IMR-90 (cell line): ENCODE results near the gene CYB5A.

Experiments used
- BHLHE40 ChIP-seq: fragments of 150-350 bp; IDR thresholded peaks from 2 replicates; pipeline ENCODE4 v1.6.1; 2016; ENCODE audit warnings: mild to moderate bottlenecking, low read depth, low read length
- CHD1 ChIP-seq: IDR thresholded peaks from 2 replicates; pipeline ENCODE4 v1.6.1; 2012; ENCODE audit warnings: low read depth, low read length, improper control_type of control experiment
- FOS ChIP-seq: fragments of 150-350 bp; IDR thresholded peaks from 2 replicates; pipeline ENCODE4 v1.6.1; 2016; ENCODE audit warnings: low read depth, low read length
- MAFK ChIP-seq: IDR thresholded peaks from 2 replicates; pipeline ENCODE4 v1.6.1; 2012; ENCODE audit warnings: low read depth, low read length, improper control_type of control experiment
- MAZ ChIP-seq: IDR thresholded peaks from 2 replicates; pipeline ENCODE4 v1.6.1; 2012; ENCODE audit warnings: low read depth, mild to moderate bottlenecking, low read length, improper control_type of control experiment, moderate library complexity, borderline replicate concordance
- MXI1 ChIP-seq: IDR thresholded peaks from 2 replicates; pipeline ENCODE4 v1.6.1; 2012; ENCODE audit warnings: low read depth, mild to moderate bottlenecking, low read length, moderate library complexity, borderline replicate concordance
- NFE2L2 ChIP-seq: fragments of 150-350 bp; IDR thresholded peaks from 2 replicates; pipeline ENCODE4 v1.6.1; 2016; ENCODE audit warnings: low read depth, mild to moderate bottlenecking, low read length
- POLR2A ChIP-seq: IDR thresholded peaks from 2 replicates; pipeline ENCODE4 v1.6.1; 2012; ENCODE audit warnings: mild to moderate bottlenecking, low read depth, low read length
- RAD21 ChIP-seq: IDR thresholded peaks from 2 replicates; pipeline ENCODE4 v1.6.1; 2012; ENCODE audit warnings: low read length, improper control_type of control experiment
- RCOR1 ChIP-seq: IDR thresholded peaks from 2 replicates; pipeline ENCODE4 v1.6.1; 2012; ENCODE audit warnings: mild to moderate bottlenecking, low read length, improper control_type of control experiment; ENCODE audit not compliant: insufficient replicate concordance
- RFX5 ChIP-seq: IDR thresholded peaks from 2 replicates; pipeline ENCODE4 v1.8.0; 2012; ENCODE audit warnings: low read depth, mild to moderate bottlenecking, low read length, moderate library complexity
- SMC3 ChIP-seq: fragments of 150-350 bp; IDR thresholded peaks from 2 replicates; pipeline ENCODE4 v1.6.1; 2016; ENCODE audit warnings: low read depth, mild to moderate bottlenecking, antibody characterized with exemption, low read length, moderate library complexity
- TF ChIP-seq, protein P1 (sequence below): conservative IDR thresholded peaks from 2 replicates; pipeline ENCODE4 v1.5.1; 2012; ENCODE audit warnings: mild to moderate bottlenecking, low read depth, low read length, improper control_type of control experiment
- TF ChIP-seq, protein P2 (sequence below): fragments of 150-350 bp; IDR thresholded peaks from 2 replicates; pipeline ENCODE4 v1.6.1; 2017; ENCODE audit warnings: mild to moderate bottlenecking, antibody characterized with exemption, low read length, low read depth

DNA sequence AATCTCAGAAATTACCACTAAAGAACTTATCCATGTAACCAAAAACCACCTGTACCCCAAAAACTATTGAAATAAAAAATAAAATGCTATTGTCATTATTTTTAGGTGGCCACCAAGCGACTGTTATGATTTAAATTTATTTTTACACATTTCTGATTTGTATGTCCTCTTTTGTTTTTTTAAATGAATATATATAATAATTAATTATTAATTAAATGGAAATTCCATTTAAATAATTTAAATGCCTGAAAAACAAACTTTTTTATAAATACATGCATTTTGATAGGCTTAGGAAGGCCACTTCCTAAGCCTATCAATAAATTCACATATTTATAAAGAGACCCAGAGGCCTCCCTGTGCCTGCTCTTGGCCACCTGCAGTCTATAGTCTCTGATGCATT is 52.2 kb downstream of the CYB5A start:
- TF ChIP-seq MXI1, result no peak
- TF ChIP-seq, protein P1, sequence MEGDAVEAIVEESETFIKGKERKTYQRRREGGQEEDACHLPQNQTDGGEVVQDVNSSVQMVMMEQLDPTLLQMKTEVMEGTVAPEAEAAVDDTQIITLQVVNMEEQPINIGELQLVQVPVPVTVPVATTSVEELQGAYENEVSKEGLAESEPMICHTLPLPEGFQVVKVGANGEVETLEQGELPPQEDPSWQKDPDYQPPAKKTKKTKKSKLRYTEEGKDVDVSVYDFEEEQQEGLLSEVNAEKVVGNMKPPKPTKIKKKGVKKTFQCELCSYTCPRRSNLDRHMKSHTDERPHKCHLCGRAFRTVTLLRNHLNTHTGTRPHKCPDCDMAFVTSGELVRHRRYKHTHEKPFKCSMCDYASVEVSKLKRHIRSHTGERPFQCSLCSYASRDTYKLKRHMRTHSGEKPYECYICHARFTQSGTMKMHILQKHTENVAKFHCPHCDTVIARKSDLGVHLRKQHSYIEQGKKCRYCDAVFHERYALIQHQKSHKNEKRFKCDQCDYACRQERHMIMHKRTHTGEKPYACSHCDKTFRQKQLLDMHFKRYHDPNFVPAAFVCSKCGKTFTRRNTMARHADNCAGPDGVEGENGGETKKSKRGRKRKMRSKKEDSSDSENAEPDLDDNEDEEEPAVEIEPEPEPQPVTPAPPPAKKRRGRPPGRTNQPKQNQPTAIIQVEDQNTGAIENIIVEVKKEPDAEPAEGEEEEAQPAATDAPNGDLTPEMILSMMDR, result no peak
- TF ChIP-seq MAZ, result no peak
- TF ChIP-seq RFX5, result no peak
- no peak for TF ChIP-seq POLR2A
- TF ChIP-seq, protein P2, sequence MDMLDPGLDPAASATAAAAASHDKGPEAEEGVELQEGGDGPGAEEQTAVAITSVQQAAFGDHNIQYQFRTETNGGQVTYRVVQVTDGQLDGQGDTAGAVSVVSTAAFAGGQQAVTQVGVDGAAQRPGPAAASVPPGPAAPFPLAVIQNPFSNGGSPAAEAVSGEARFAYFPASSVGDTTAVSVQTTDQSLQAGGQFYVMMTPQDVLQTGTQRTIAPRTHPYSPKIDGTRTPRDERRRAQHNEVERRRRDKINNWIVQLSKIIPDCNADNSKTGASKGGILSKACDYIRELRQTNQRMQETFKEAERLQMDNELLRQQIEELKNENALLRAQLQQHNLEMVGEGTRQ, result no peak
- TF ChIP-seq BHLHE40, result no peak
- TF ChIP-seq FOS, result no peak
- no peak for TF ChIP-seq NFE2L2
- no peak for TF ChIP-seq RAD21
- TF ChIP-seq RCOR1, result no peak
- no peak for TF ChIP-seq CHD1
- no peak for TF ChIP-seq SMC3
- no peak for TF ChIP-seq MAFK
